Measurements from ENCODE around the gene FAM216A. TPM values are rescaled to one million over a fixed set of nuclear protein-coding genes. Genes with fewer than 3 reads are reported as not detected.

Gene FAM216A
- total RNA-seq, 1 donor from 2014 or later, result 11.3 TPM

GRCh38 chr12:110449799-110450497 is 18.7 kb upstream of the FAM216A start, which contains the start of gene ARPC3:
Gene ARPC3, minus strand, starts transcription at chr12:110450337. Its CDS starts 77 bp downstream, at chr12:110450260.
- Histone ChIP-seq H3K79me2 (ENCODE audit: insufficient read depth, low read length) (peaks cover 52% of the 10 kb centered on the region), H3K9ac (ENCODE audit: low read length) (peak within 1 kb of the TSS; percentile 95), H3K4me3 (ENCODE audit: insufficient read depth, low read depth, low read length) (peak within 1 kb of the TSS; percentile 90), H3K27me3 (ENCODE audit: insufficient read depth, low read length) (no peaks in the 10 kb centered on the region), H3K36me3 (ENCODE audit: insufficient read depth, low read length) (peaks cover 15% of the 10 kb centered on the region), H3K27ac (ENCODE audit: low read depth, low read length) (peak within 1 kb of the TSS; percentile 88), H3K4me1 (ENCODE audit: insufficient read depth, low read length) (peaks cover 3% of the 10 kb centered on the region), H4K20me1 (ENCODE audit: insufficient read depth, low read length) (peaks cover 24% of the 10 kb centered on the region), H3K9me3 (ENCODE audit: insufficient read depth, low read depth, low read length) (no peaks in the 10 kb centered on the region), H2AFZ (ENCODE audit: low read depth, low read length) (peak within 1 kb of the TSS; percentile 87), H3K4me2 (ENCODE audit: low read length) (peak within 1 kb of the TSS; percentile 88)
- DNase-seq (ENCODE audit: low read depth) (peak; percentile 87), FAIRE-seq (no peak)
- H3K27ac Mint-ChIP-seq (ENCODE audit: unreplicated experiment), result peak within 1 kb of the TSS; percentile 100
- H3K9me3 Mint-ChIP-seq (ENCODE audit: unreplicated experiment), result no peaks in the 10 kb centered on the region
- no peaks in the 10 kb centered on the region for H3K27me3 Mint-ChIP-seq (ENCODE audit: low read depth, unreplicated experiment)
- TF ChIP-seq EZH2 (IDR thresholded peaks at IDR 0.05; ENCODE audit: insufficient read depth, low read length), result no peak
- TF ChIP-seq CTCF (IDR thresholded peaks at IDR 0.05; ENCODE audit: insufficient read depth, low read depth, low read length), result peak; percentile 71
- H3K4me1 Mint-ChIP-seq (ENCODE audit: low read depth, unreplicated experiment), result peaks cover 11% of the 10 kb centered on the region
- H3K36me3 Mint-ChIP-seq (ENCODE audit: low read depth, unreplicated experiment), result peaks cover 12% of the 10 kb centered on the region
- H3K4me3 Mint-ChIP-seq (ENCODE audit: unreplicated experiment), result peak within 1 kb of the TSS; percentile 99

- TF ChIP-seq EZH2 (IDR thresholded peaks at IDR 0.05; ENCODE audit: insufficient read depth, low read length), result no peak
- no peak for TF ChIP-seq CTCF (IDR thresholded peaks at IDR 0.05; ENCODE audit: insufficient read depth, low read depth, low read length)
Observed at GRCh38 chr12:110451263-110451662, 17.4 kb upstream of the FAM216A start.

More at GRCh38 chr12:110451263-110451662, 17.4 kb upstream of the FAM216A start:
- Histone ChIP-seq H3K79me2 (ENCODE audit: insufficient read depth, low read length) (peaks cover 39% of the 10 kb centered on the region), H3K27ac (ENCODE audit: low read depth, low read length) (no peak overlapping the region), H3K4me3 (ENCODE audit: insufficient read depth, low read depth, low read length) (no peak overlapping the region), H3K4me2 (ENCODE audit: low read length) (no peak overlapping the region), H3K4me1 (ENCODE audit: insufficient read depth, low read length) (peaks cover 3% of the 10 kb centered on the region), H3K9me3 (ENCODE audit: insufficient read depth, low read depth, low read length) (no peaks in the 10 kb centered on the region), H3K9ac (ENCODE audit: low read length) (no peak overlapping the region), H3K36me3 (ENCODE audit: insufficient read depth, low read length) (peaks cover 10% of the 10 kb centered on the region), H3K27me3 (ENCODE audit: insufficient read depth, low read length) (no peaks in the 10 kb centered on the region), H2AFZ (ENCODE audit: low read depth, low read length) (no peak overlapping the region), H4K20me1 (ENCODE audit: insufficient read depth, low read length) (peaks cover 16% of the 10 kb centered on the region)
- Mint-ChIP-seq H3K27ac (ENCODE audit: unreplicated experiment) (no peak overlapping the region), H3K27me3 (ENCODE audit: low read depth, unreplicated experiment) (no peaks in the 10 kb centered on the region), H3K36me3 (ENCODE audit: low read depth, unreplicated experiment) (peaks cover 14% of the 10 kb centered on the region), H3K4me1 (ENCODE audit: low read depth, unreplicated experiment) (peaks cover 7% of the 10 kb centered on the region), H3K9me3 (ENCODE audit: unreplicated experiment) (no peaks in the 10 kb centered on the region), H3K4me3 (ENCODE audit: unreplicated experiment) (no peak overlapping the region)
- DNase-seq (ENCODE audit: low read depth), result no peak
- no peak for FAIRE-seq
